Activated CD4-positive, alpha-beta T cell treated with anti-CD3 and anti-CD28 coated beads for 24 hours (primary cell): Measurements from ENCODE around the gene ZNF568.

ENCODE experiments used
- DNase-seq, 2 donors: peaks; one replicate each; pipeline ENCODE4 v3.0.0-alpha.2; 2020; ENCODE audit warnings: low read depth in 2 of 2

ZNF568 gene

GRCh38 chr19:36999313-36999712 is 83.2 kb downstream of the ZNF568 start:
- no peak for DNase-seq

DNA sequence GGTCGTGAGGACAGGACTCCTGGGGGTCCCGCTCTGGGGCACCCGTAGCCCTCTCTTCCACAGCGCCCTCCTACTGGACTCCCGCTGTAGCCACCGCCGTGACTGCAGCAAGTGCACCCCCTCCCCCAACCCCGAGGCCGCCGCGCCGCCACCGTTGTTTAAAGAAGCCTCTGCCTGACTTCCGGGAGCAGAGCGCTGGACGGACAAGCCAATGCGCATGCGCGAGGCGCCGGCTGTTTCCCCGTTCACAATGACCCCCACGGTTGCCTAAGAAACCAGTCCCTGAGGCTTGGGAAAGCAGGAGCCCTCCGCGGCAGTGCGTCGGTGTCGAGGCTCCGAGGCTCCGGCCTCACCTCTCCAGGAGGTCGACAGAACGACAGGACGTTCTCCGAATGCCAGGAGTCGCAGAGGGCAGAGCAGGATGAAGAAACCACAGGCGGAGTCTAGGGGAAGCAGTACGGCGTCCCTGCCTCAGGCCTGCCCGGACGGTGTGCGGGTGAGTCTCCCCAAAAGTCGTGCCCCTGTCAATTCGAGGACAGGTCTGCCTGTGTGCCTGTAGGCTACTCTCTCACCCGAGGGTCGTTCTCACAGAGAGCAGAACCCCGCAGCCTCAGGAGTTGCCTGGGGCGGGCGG is 91.6 kb downstream of the ZNF568 start:
- peak; percentile 5 to 6 for DNase-seq

DNA sequence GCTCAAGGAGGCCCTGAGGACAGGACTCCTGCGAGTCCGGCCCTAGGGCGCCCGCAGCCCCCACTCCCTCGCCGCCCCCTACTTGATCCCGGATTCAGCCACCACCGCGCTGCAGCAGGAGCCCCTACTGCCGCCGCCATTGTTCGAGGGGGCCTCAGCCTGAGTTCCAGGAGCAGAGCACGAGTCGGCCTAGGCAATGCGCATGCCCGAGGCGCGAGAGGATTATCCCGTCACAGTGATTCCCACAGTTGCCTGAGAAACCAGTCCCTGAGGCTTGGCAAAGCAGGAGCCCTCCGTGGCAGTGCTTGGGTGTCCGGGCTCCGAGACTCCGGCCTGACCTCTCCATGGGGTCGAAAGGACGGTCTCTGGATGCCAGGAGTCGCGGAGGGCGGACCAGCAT is 93.7 kb downstream of the ZNF568 start:
- no peak for DNase-seq

DNA sequence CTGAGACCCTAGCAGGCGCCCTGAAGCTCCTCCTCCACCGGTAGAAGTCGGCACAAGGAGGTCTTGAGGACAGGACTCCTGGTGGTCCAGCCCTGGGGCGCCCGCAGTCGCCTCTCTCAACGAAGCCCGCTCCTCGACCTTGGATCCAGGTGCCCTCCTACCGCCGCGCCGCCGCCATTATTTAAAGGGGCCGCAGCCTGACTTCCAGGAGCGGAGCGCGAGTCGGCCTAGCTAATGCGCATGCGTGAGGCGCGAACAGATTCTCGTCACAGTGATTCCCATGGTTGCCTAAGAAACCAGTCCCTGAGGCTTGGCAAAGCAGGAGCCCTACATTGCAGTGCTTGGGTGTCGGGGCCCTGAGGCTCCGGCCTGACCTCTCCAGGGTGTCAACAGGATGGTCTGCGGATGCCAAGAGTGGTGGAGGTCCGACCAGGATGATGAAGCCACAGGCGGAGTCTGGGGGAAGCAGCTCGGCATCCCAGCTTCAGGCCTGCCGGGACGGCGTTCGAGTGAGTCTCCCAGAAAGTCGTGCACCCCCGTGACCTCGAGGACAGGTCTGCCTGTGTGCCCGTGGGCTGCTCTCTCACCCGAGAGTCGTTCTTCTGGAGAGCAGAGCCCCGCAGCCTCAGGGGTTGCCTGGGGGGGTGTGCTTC is 96.1 kb downstream of the ZNF568 start:
- DNase-seq = no peak

GRCh38 chr19:37014456-37014855 is 98.3 kb downstream of the ZNF568 start:
- no peak for DNase-seq

DNA sequence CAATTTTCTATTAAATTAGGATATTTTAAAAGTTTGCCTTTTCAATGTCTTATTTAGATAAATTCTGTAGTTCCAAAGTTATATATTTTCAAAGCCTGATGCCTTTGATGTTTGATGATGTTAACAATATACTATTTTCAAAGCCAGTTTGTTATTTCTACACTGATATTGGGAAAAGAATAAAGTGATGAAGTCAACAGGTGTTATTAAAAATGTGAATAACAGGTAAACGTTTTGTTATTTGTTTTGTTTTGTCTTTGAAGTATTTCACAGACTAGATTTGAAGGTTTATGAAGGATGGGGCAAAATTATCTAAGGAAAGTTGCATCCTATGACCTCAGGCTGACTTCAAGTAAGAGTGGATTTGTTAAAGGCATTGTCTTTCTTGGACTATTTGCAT is 129.0 kb downstream of the ZNF568 start:
- no peak for DNase-seq
